GM21786 (cell line): ENCODE measurements around the gene LCE3E.

ENCODE experiments used
- ATAC-seq: cut with Tn5 transposase; IDR thresholded peaks from one replicate; pipeline ENCODE4 v1.9.1; 2021; ENCODE audit not compliant: unreplicated experiment

LCE3E gene

DNA sequence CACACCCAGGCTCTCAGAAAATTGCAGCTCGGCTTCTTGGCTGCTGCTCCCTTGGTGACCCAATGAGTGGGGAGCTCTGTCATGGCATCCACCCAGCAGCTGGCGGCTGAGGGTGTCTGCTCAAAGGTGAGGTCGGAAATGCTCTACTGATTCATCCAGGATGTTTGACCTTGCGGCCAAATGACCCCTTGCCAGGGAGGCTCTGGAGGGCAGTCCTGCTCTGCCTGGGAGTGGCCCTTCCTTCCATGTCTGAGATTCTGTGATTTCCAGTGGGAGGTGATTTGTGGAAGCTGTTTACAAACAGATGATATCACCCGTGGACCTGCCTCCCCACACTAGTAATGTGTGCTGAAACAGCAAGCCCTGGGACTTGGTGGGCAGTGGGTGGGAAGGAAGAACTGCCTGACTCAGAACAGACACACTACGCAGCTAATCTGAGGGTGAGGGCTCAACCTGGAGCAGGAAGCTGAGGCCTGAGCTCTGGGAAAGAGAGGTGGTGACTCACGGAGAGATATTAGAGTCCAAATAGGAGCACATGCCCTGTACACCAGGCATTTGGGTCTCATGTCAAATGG, 49.3 kb downstream of the LCE3E start:
- ATAC-seq = no peak

DNA sequence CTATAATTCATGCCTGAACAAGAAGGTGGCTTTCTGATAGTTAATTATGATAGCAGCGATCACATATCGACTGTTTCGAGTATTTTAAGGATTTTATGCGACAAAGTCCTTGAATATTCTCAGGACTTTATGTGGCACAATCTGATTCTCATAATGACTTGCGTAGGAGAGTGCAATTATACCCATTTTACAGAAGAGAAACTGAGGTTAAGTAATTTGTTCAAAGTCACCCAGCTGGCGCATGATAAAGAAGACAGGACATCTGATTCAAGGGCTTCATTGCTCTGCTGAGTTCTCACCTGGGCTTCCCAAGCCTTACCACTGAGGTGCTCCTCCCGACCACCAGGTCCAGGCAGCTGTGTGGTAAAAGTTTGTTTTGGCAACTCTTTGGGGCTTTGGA, 50.5 kb downstream of the LCE3E start:
- no peak for ATAC-seq
